A549 (cell line): ENCODE results near the gene SLC35F3. TPM values are rescaled to one million over a fixed set of nuclear protein-coding genes. Genes with fewer than 3 reads are reported as not detected.

Source experiments
- ATAC-seq, 2 experiments: fragments of 200-7000 bp in 1 of 2; fragments of >200 bp in 1 of 2; cut with Nextera tagmentation in 1 of 2; cut with Tn5 transposase in 1 of 2; 3 replicates each; pipeline versions ENCODE4 v1.8.0 to v1.9.1; 2018 to 2020; ENCODE audit warnings: mild to moderate bottlenecking in 1 of 2, moderate library complexity in 1 of 2
- CTCF ChIA-PET: fragments of 300-600 bp; sonication (Branson Sonifier 250); formaldehyde crosslinking; extraction: SDS; loops from one replicate; lab custom pipeline; 2021; ENCODE audit warnings: antibody characterized with exemption, inconsistent platforms; lab: Yijun Ruan, JAX
- POLR2A ChIA-PET: fragments of 350-600 bp; formaldehyde crosslinking; extraction: SDS; loops from one replicate; lab custom pipeline; 2021; ENCODE audit warnings: antibody characterized with exemption, inconsistent platforms; lab: Yijun Ruan, JAX
- DNase-seq, 2 experiments: peaks; one replicate each; pipeline versions ENCODE4 v3.0.0 to v3.0.0-alpha.2; 2011 to 2016; ENCODE audit warnings: low read depth in 1 of 2, low spot score in 1 of 2
- FAIRE-seq: peaks from 2 replicates; lab custom pipeline; 2011; peaks lifted over from hg19 to GRCh38; lab: Jason Lieb, UNC
- H3K27ac ChIP-seq, 2 experiments: fragments of >200 bp; sonication (Bioruptor Twin); formaldehyde crosslinking; 3 replicates each; pipeline ENCODE4 v1.5.1; 2016 to 2017
- H3K4me1 ChIP-seq: fragments of >200 bp; sonication (Bioruptor Twin); formaldehyde crosslinking; 3 replicates; pipeline ENCODE4 v1.6.1; 2016
- H3K4me2 ChIP-seq: fragments of >200 bp; sonication (Bioruptor Twin); formaldehyde crosslinking; 3 replicates; pipeline ENCODE4 v1.6.1; 2016
- H3K4me3 ChIP-seq: fragments of >200 bp; sonication (Bioruptor Twin); formaldehyde crosslinking; 3 replicates; pipeline ENCODE4 v1.5.1; 2016
- H3K9me3 ChIP-seq: fragments of >200 bp; sonication (Bioruptor Twin); formaldehyde crosslinking; 3 replicates; pipeline ENCODE4 v1.6.1; 2016
- BHLHE40 ChIP-seq: IDR thresholded peaks from 2 replicates; pipeline ENCODE4 v1.6.1; 2012; ENCODE audit warnings: low read depth, low read length, inconsistent platforms
- CHD4 ChIP-seq: fragments of 200-600 bp; sonication (generic); IDR thresholded peaks from 2 replicates; pipeline ENCODE4 v1.6.1; 2016; ENCODE audit warnings: antibody characterized with exemption, mild to moderate bottlenecking, borderline replicate concordance
- E2F6 ChIP-seq: IDR thresholded peaks from 2 replicates; pipeline ENCODE4 v1.6.1; 2012; ENCODE audit warnings: low read depth, borderline replicate concordance
- FOSL2 ChIP-seq, 2 experiments: fragments of 450-650 bp in 1 of 2; fragments of >200 bp in 1 of 2; sonication (Bioruptor Twin) in 1 of 2; formaldehyde crosslinking; IDR thresholded peaks; 2 replicates each; pipeline versions ENCODE4 v1.5.0 to v1.6.1; 2016 to 2020; ENCODE audit warnings: mild to moderate bottlenecking in 1 of 2, moderate library complexity in 1 of 2
- FOXS1 ChIP-seq: fragments of 250-450 bp; sonication (Bioruptor Pico); IDR thresholded peaks from 2 replicates; pipeline ENCODE4 v1.5.0; 2020; ENCODE audit warnings: mild to moderate bottlenecking, moderate library complexity
- HDAC2 ChIP-seq: fragments of 200-600 bp; sonication (generic); IDR thresholded peaks from 2 replicates; pipeline ENCODE4 v1.6.1; 2016
- HES2 ChIP-seq: fragments of >200 bp; sonication (Bioruptor Twin); formaldehyde crosslinking; IDR thresholded peaks from 2 replicates; pipeline ENCODE4 v1.6.1; 2016
- HOXA7 ChIP-seq: fragments of 250-450 bp; sonication (Bioruptor Pico); IDR thresholded peaks from 2 replicates; pipeline ENCODE4 v1.5.0; 2020; ENCODE audit warnings: mild to moderate bottlenecking, moderate library complexity
- HOXB13 ChIP-seq: fragments of 250-450 bp; sonication (Bioruptor Pico); IDR thresholded peaks from 2 replicates; pipeline ENCODE4 v1.5.0; 2020; ENCODE audit warnings: low read depth, mild to moderate bottlenecking, moderate library complexity
- HOXB5 ChIP-seq: fragments of 250-450 bp; sonication (Bioruptor Pico); IDR thresholded peaks from 2 replicates; pipeline ENCODE4 v1.5.0; 2020; ENCODE audit warnings: mild to moderate bottlenecking, moderate library complexity
- JUN ChIP-seq, 2 experiments: fragments of >200 bp; sonication (Bioruptor Twin); formaldehyde crosslinking; IDR thresholded peaks; 2 replicates in 1 of 2; 3 replicates in 1 of 2; pipeline ENCODE4 v1.6.1; 2016 to 2017
- JUNB ChIP-seq: fragments of >200 bp; sonication (Bioruptor Twin); formaldehyde crosslinking; IDR thresholded peaks from 2 replicates; pipeline ENCODE4 v1.6.1; 2016
- MAFK ChIP-seq: fragments of 450-650 bp; IDR thresholded peaks from 2 replicates; pipeline ENCODE4 v1.6.1; 2014; ENCODE audit not compliant: partially characterized antibody
- MAX ChIP-seq: IDR thresholded peaks from 2 replicates; pipeline ENCODE4 v1.6.1; 2012
- MYC ChIP-seq: IDR thresholded peaks from 2 replicates; pipeline ENCODE4 v1.6.1; 2012; ENCODE audit warnings: mild to moderate bottlenecking, inconsistent platforms, low read length, improper control_type of control experiment, borderline replicate concordance
- PBX3 ChIP-seq: IDR thresholded peaks from 2 replicates; pipeline ENCODE4 v1.6.1; 2012
- POLR2A ChIP-seq: IDR thresholded peaks from 2 replicates; pipeline ENCODE4 v1.6.1; 2012; ENCODE audit warnings: mild to moderate bottlenecking, low read length
- POLR2AphosphoS2 ChIP-seq: conservative IDR thresholded peaks from 2 replicates; pipeline ENCODE4 v1.6.1; 2012; ENCODE audit warnings: low read length, improper control_type of control experiment, inconsistent platforms
- RCOR1 ChIP-seq: fragments of 150-350 bp; IDR thresholded peaks from 2 replicates; pipeline ENCODE4 v1.6.1; 2014; ENCODE audit warnings: antibody characterized with exemption, low read length, low read depth
- REST ChIP-seq: fragments of 200-600 bp; sonication (generic); IDR thresholded peaks from 2 replicates; pipeline ENCODE4 v1.6.1; 2016; ENCODE audit warnings: antibody characterized with exemption, mild to moderate bottlenecking, moderate library complexity
- RFX5 ChIP-seq: fragments of 450-650 bp; IDR thresholded peaks from 2 replicates; pipeline ENCODE4 v1.7.1; 2014; ENCODE audit warnings: antibody characterized with exemption, mild to moderate bottlenecking, moderate library complexity
- RNF2 ChIP-seq: fragments of 200-600 bp; sonication (generic); IDR thresholded peaks from 2 replicates; pipeline ENCODE4 v1.6.1; 2016; ENCODE audit warnings: low read depth, mild to moderate bottlenecking, antibody characterized with exemption, moderate library complexity, borderline replicate concordance
- TFCP2L1 ChIP-seq: fragments of 250-450 bp; sonication (Bioruptor Pico); IDR thresholded peaks from 2 replicates; pipeline ENCODE4 v1.5.0; 2021; ENCODE audit warnings: mild to moderate bottlenecking
- TP53 ChIP-seq: fragments of 250-450 bp; sonication (Bioruptor Pico); IDR thresholded peaks from 2 replicates; pipeline ENCODE4 v1.5.0; 2021; ENCODE audit warnings: mild to moderate bottlenecking, moderate library complexity
- USF2 ChIP-seq: fragments of 450-650 bp; IDR thresholded peaks from 2 replicates; pipeline ENCODE4 v1.6.1; 2014; ENCODE audit warnings: antibody characterized with exemption
- ZC3H11A ChIP-seq: fragments of 450-650 bp; IDR thresholded peaks from 2 replicates; pipeline ENCODE4 v1.6.1; 2014; ENCODE audit warnings: antibody characterized with exemption, mild to moderate bottlenecking
- ZFP36 ChIP-seq: fragments of 450-650 bp; IDR thresholded peaks from 2 replicates; pipeline ENCODE4 v1.6.1; 2014; ENCODE audit warnings: borderline replicate concordance; ENCODE audit not compliant: partially characterized antibody
- whole genome bisulfite sequencing: methylation state at CpG from one replicate; pipeline ENCODE4 v1.1.6; 2017; ENCODE audit errors: missing lambda C conversion rate; 5-methylcytosine and 5-hydroxymethylcytosine counted together
- polyA plus RNA-seq, 4 experiments: library from polyadenylated mRNA; depleted of rRNA in 3 of 4; stranded (reverse); fragments of >200 nt; fragmentation: RNase III in 1 of 4; extraction: RNeasy Plus Mini Kit Qiagen cat#74134 plus additional on column Dnase treatment in 1 of 4; gene quantifications; 2 replicates in 3 of 4; 3 replicates in 1 of 4; pipeline ENCODE4 v1.2.3, GENCODE V29; 2011 to 2017

Gene SLC35F3
- polyA plus RNA-seq, 2 of the 4 experiments (the other 2 are of a cell fraction): 5.5 to 7.8 TPM

GRCh38 chr1:234309598-234310459, 405.4 kb downstream of the SLC35F3 start (continued):
- TF ChIP-seq BHLHE40 (no peak), MAX (peak; percentile 87), USF2 (no peak), MAFK (no peak), POLR2AphosphoS2 (no peak), HOXB5 (0 out of 2 replicates have a peak, but pooled peaks have one; percentile 26), RNF2 (no peak), TP53 (CRISPR knock-in tag) (no peak), REST (no peak), HDAC2 (no peak), HOXA7 (CRISPR knock-in tag) (no peak), ZC3H11A (no peak), POLR2A (no peak)

DNA sequence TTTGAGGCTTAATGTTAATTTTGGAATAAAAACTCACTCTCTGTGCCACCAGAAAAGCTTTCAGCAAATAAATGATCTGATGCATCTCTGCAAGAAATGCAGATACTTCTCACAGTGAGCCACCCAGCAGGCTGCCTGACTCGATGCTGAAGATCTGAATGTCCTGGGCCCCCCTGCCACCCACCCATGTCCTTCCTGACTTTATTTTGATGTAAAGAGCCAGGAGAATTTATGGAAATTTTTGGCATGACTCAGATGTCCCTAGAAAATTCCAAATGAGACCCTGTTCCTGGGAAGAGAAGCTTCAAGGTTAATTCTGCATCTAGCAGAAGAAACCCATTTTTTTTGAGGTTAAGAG, 406.0 kb downstream of the SLC35F3 start:
- no peaks in the 10 kb centered on the region for H3K9me3 ChIP-seq
- ATAC-seq: no peak
- DNase-seq: no peak
- ChIA-PET CTCF (interaction anchor here (0.6 to 10.2 kb wide), 78 partner anchors 8 to 1014 kb away, joined by 3 to 116 read pairs (median 6); partner anchors contain the start of gene TARBP1), POLR2A (interaction anchor here (1.0 to 1.9 kb wide), 5 partner anchors 63 to 196 kb away, joined by 3 to 10 read pairs (median 4); partner anchors contain the start of gene COA6)
- TF ChIP-seq REST (no peak), ZFP36 (no peak), TFCP2L1 (CRISPR knock-in tag) (no peak), PBX3 (no peak), HOXB13 (no peak), RFX5 (no peak), MYC (no peak), RCOR1 (no peak), E2F6 (no peak), JUN (IDR thresholded peaks at IDR 0.05) (no peak), HOXA7 (CRISPR knock-in tag) (no peak), HES2 (no peak), HDAC2 (no peak), MAFK (no peak), FOXS1 (CRISPR knock-in tag) (no peak), MAX (no peak), CHD4 (no peak), FOSL2 (IDR thresholded peaks at IDR 0.05) (no peak), FOSL2 (CRISPR knock-in tag; IDR thresholded peaks at IDR 0.05) (no peak), JUNB (no peak)
- H3K4me2 ChIP-seq: peak overlapping the region; percentile 81
- WGBS: 47% methylated on average over 1 of the region's 1 CpG
- peak overlapping the region; percentile 30; the same call in 1 of the 3 replicates for H3K4me3 ChIP-seq
- FAIRE-seq: no peak
- peaks cover 30% of the 10 kb centered on the region for H3K4me1 ChIP-seq
- H3K27ac ChIP-seq: peak overlapping the region; percentile 67 to 81
